Measurements from ENCODE around the gene GRIA1.

DNA sequence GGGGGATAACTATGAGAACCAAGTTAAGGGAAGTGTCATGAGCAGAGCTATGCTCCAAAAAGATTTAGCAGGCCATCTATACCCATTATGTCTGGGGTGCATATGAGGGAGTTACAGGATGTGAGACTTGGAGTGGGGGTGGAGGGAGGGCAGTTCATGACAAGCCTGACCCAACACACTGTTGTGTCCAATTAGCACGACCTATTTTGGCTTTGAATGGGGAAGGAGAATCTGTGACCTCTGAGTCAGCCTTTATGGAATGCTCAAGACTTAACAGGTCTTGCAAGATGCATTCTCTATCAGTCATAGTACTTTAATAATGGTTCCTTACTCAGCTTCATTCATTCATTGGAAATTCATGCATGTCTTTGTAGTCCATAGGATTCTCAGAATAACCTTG lies 71.7 kb downstream of the GRIA1 start:
- TF ChIP-seq MYC (CRISPR knock-in tag; IDR thresholded peaks at IDR 0.05; ENCODE audit: borderline replicate concordance) (no peak), RNF219 (CRISPR knock-in tag; IDR thresholded peaks at IDR 0.05) (no peak), JARID2 (CRISPR knock-in tag; IDR thresholded peaks at IDR 0.05; ENCODE audit: insufficient replicate concordance) (no peak), BRF2 (CRISPR knock-in tag; IDR thresholded peaks at IDR 0.05) (no peak), PAWR (CRISPR knock-in tag; IDR thresholded peaks at IDR 0.05; ENCODE audit: borderline replicate concordance) (no peak), NFIC (IDR thresholded peaks at IDR 0.05; ENCODE audit: low read length) (no peak), TAF1 (CRISPR knock-in tag; IDR thresholded peaks at IDR 0.05) (no peak), ZNF350 (CRISPR knock-in tag; IDR thresholded peaks at IDR 0.05; ENCODE audit: borderline replicate concordance, low read depth) (no peak), CTCF (CRISPR knock-in tag; IDR thresholded peaks at IDR 0.05) (no peak)
